ENCODE measurements around the gene SLCO3A1. TPM values are rescaled to one million over a fixed set of nuclear protein-coding genes. Genes with fewer than 3 reads are reported as not detected.

Gene SLCO3A1
- total RNA-seq, 3 donors from 2014 or later: 8.5 to 14.1 (median 13.6) TPM

GRCh38 chr15:92157666-92158298 lies 304.3 kb downstream of the SLCO3A1 start:
- no peaks in the 10 kb centered on the region for H3K4me1 ChIP-seq
- H3K36me3 ChIP-seq: no peaks in the 10 kb centered on the region
- no peaks in the 10 kb centered on the region for H3K27me3 ChIP-seq
- no peak overlapping the region for H3K27ac ChIP-seq
- no peak for DNase-seq (ENCODE audit: low spot score in 2 of 2)
- no peak for TF ChIP-seq POLR2AphosphoS5 (IDR thresholded peaks at IDR 0.05)
- no peak for TF ChIP-seq POLR2A (IDR thresholded peaks at IDR 0.05)
- no peak for TF ChIP-seq CTCF (IDR thresholded peaks at IDR 0.05)
- intact Hi-C loops (cut with DNase I; ENCODE audit: low total_unique reads): no loop called here
- no peaks in the 10 kb centered on the region for H3K9me3 ChIP-seq
- no peak overlapping the region for H3K4me3 ChIP-seq

GRCh38 chr15:92158426-92158825 lies 304.9 kb downstream of the SLCO3A1 start:
- no peaks in the 10 kb centered on the region for H3K4me1 ChIP-seq
- H3K27ac ChIP-seq: no peak overlapping the region
- TF ChIP-seq POLR2AphosphoS5 (IDR thresholded peaks at IDR 0.05) (no peak), POLR2A (IDR thresholded peaks at IDR 0.05) (no peak), CTCF (IDR thresholded peaks at IDR 0.05) (no peak)
- DNase-seq (ENCODE audit: low spot score in 2 of 2): no peak
- H3K4me3 ChIP-seq: no peak overlapping the region
- no peaks in the 10 kb centered on the region for H3K9me3 ChIP-seq
- intact Hi-C loops (cut with DNase I; ENCODE audit: low total_unique reads): no loop called here
- no peaks in the 10 kb centered on the region for H3K27me3 ChIP-seq
- no peaks in the 10 kb centered on the region for H3K36me3 ChIP-seq

GRCh38 chr15:92159481-92159880 lies 306.0 kb downstream of the SLCO3A1 start:
- no peaks in the 10 kb centered on the region for H3K36me3 ChIP-seq
- intact Hi-C loops (cut with DNase I; ENCODE audit: low total_unique reads): no loop called here

GRCh38 chr15:92159906-92160841 lies 306.7 kb downstream of the SLCO3A1 start:
- H3K27ac ChIP-seq: no peak overlapping the region
- no peak for TF ChIP-seq POLR2A (IDR thresholded peaks at IDR 0.05)
- no peak for TF ChIP-seq POLR2AphosphoS5 (IDR thresholded peaks at IDR 0.05)
- intact Hi-C loops (cut with DNase I; ENCODE audit: low total_unique reads): no loop called here
- H3K27me3 ChIP-seq: no peaks in the 10 kb centered on the region
- no peaks in the 10 kb centered on the region for H3K4me1 ChIP-seq
- DNase-seq (ENCODE audit: low spot score in 2 of 2): no peak
- H3K4me3 ChIP-seq: no peak overlapping the region
- H3K36me3 ChIP-seq: no peaks in the 10 kb centered on the region
- no peaks in the 10 kb centered on the region for H3K9me3 ChIP-seq

More at GRCh38 chr15:92159481-92159880, 306.0 kb downstream of the SLCO3A1 start:
- Histone ChIP-seq H3K9me3 (no peaks in the 10 kb centered on the region), H3K27me3 (no peaks in the 10 kb centered on the region), H3K4me1 (no peaks in the 10 kb centered on the region), H3K4me3 (no peak overlapping the region), H3K27ac (no peak overlapping the region)
- no peak for TF ChIP-seq CTCF (IDR thresholded peaks at IDR 0.05)
- TF ChIP-seq POLR2A (IDR thresholded peaks at IDR 0.05): no peak
- TF ChIP-seq POLR2AphosphoS5 (IDR thresholded peaks at IDR 0.05): no peak
- no peak for DNase-seq (ENCODE audit: low spot score in 2 of 2)

GRCh38 chr15:92161039-92161670 lies 307.6 kb downstream of the SLCO3A1 start:
- Histone ChIP-seq H3K27ac (no peak overlapping the region), H3K4me3 (no peak overlapping the region), H3K27me3 (no peaks in the 10 kb centered on the region), H3K4me1 (no peaks in the 10 kb centered on the region), H3K36me3 (no peaks in the 10 kb centered on the region), H3K9me3 (no peaks in the 10 kb centered on the region)
- intact Hi-C loops (cut with DNase I; ENCODE audit: low total_unique reads): no loop called here
- no peak for TF ChIP-seq POLR2AphosphoS5 (IDR thresholded peaks at IDR 0.05)
- DNase-seq (ENCODE audit: low spot score in 2 of 2): no peak
